ENCODE measurements around the gene ZFYVE9. TPM values are rescaled to one million over a fixed set of nuclear protein-coding genes. Genes with fewer than 3 reads are reported as not detected.

The ZFYVE9 gene
- total RNA-seq, 4 donors from 2014 or later: 38.1 to 54.8 (median 40.9) TPM

- Histone ChIP-seq H3K27me3 (no peaks in the 10 kb centered on the region), H3K27ac (replicated peaks in 1 of 4) (no peak overlapping the region), H3K9me3 (no peaks in the 10 kb centered on the region), H3K4me3 (no peak overlapping the region), H3K4me1 (peaks cover 0 to 20% (median 15%) of the 10 kb centered on the region in 4 donors), H3K36me3 (peaks cover 0 to 9% (median 3%) of the 10 kb centered on the region in 4 donors)
- intact Hi-C loops (cut with DNase I): no loop called here
- TF ChIP-seq EP300 (IDR thresholded peaks at IDR 0.05) (no peak), CTCF (IDR thresholded peaks at IDR 0.05) (no peak), POLR2A (IDR thresholded peaks at IDR 0.05; ENCODE audit: low read depth) (no peak), POLR2AphosphoS5 (IDR thresholded peaks at IDR 0.05) (no peak)
- DNase-seq (ENCODE audit: extremely low spot score): no peak
These were observed 92.8 kb downstream of the ZFYVE9 start for GRCh38 chr1:52234708-52235107.

- no peak for DNase-seq (ENCODE audit: extremely low spot score)
- Histone ChIP-seq H3K4me1 (peaks cover 0 to 26% (median 18%) of the 10 kb centered on the region in 4 donors), H3K4me3 (no peak overlapping the region), H3K27me3 (no peaks in the 10 kb centered on the region), H3K36me3 (peaks cover 0 to 9% (median 3%) of the 10 kb centered on the region in 4 donors), H3K9me3 (no peaks in the 10 kb centered on the region), H3K27ac (replicated peaks in 1 of 4) (no peak overlapping the region)
- WGBS: 48% methylated on average over 2 of the region's 2 CpGs
- TF ChIP-seq POLR2AphosphoS5 (IDR thresholded peaks at IDR 0.05): no peak
- no peak for TF ChIP-seq EP300 (IDR thresholded peaks at IDR 0.05)
- no peak for TF ChIP-seq POLR2A (IDR thresholded peaks at IDR 0.05; ENCODE audit: low read depth)
- TF ChIP-seq CTCF (IDR thresholded peaks at IDR 0.05): no peak
- intact Hi-C loops (cut with DNase I): no loop called here
These were observed 93.8 kb downstream of the ZFYVE9 start for GRCh38 chr1:52235646-52236045.

- no peak for TF ChIP-seq EP300 (IDR thresholded peaks at IDR 0.05)
- TF ChIP-seq POLR2A (IDR thresholded peaks at IDR 0.05; ENCODE audit: low read depth): no peak
- no peak for TF ChIP-seq POLR2AphosphoS5 (IDR thresholded peaks at IDR 0.05)
- no peak for TF ChIP-seq CTCF (IDR thresholded peaks at IDR 0.05)
- H3K27me3 ChIP-seq: no peaks in the 10 kb centered on the region
- peaks cover 0 to 26% (median 18%) of the 10 kb centered on the region in 4 donors for H3K4me1 ChIP-seq
- intact Hi-C loops (cut with DNase I): no loop called here
- no peaks in the 10 kb centered on the region for H3K9me3 ChIP-seq
- no peak overlapping the region for H3K4me3 ChIP-seq
- DNase-seq (ENCODE audit: extremely low spot score): no peak
- no peak overlapping the region for H3K27ac ChIP-seq (replicated peaks in 1 of 4)
- WGBS: 84% methylated on average over 1 of the region's 1 CpG
- H3K36me3 ChIP-seq: peaks cover 0 to 9% (median 3%) of the 10 kb centered on the region in 4 donors
These were observed 95.5 kb downstream of the ZFYVE9 start for GRCh38 chr1:52237430-52237829.

GRCh38 chr1:52238474-52238873, 96.6 kb downstream of the ZFYVE9 start:
- peaks cover 0 to 26% (median 18%) of the 10 kb centered on the region in 4 donors for H3K4me1 ChIP-seq
- H3K9me3 ChIP-seq: no peaks in the 10 kb centered on the region
- H3K27me3 ChIP-seq: no peaks in the 10 kb centered on the region
- DNase-seq (ENCODE audit: extremely low spot score): no peak
- H3K4me3 ChIP-seq: no peak overlapping the region
- TF ChIP-seq EP300 (IDR thresholded peaks at IDR 0.05): no peak
- no peak for TF ChIP-seq POLR2AphosphoS5 (IDR thresholded peaks at IDR 0.05)
- no peak for TF ChIP-seq POLR2A (IDR thresholded peaks at IDR 0.05; ENCODE audit: low read depth)
- no peak for TF ChIP-seq CTCF (IDR thresholded peaks at IDR 0.05)
- H3K27ac ChIP-seq (replicated peaks in 1 of 4): no peak overlapping the region
- WGBS: 71% methylated on average over 2 of the region's 2 CpGs
- intact Hi-C loops (cut with DNase I): no loop called here
- H3K36me3 ChIP-seq: peaks cover 0 to 10% (median 3%) of the 10 kb centered on the region in 4 donors
